IPS-15b (cell line): ENCODE measurements around the gene TMBIM4.
"Not testable (repeated sequence)": the region's sequence is repeated elsewhere in the genome, so short reads cannot be mapped to it uniquely, and the experiment has no call there.

Experiments
- H3K27me3 ChIP-seq: one replicate; pipeline ENCODE4 v1.6.1; 2013; ENCODE audit warnings: low read length; ENCODE audit not compliant: control insufficient read depth, insufficient read depth
- H3K36me3 ChIP-seq: one replicate; pipeline ENCODE4 v1.6.1; 2013; ENCODE audit warnings: low read length; ENCODE audit not compliant: control insufficient read depth, insufficient read depth
- H3K4me1 ChIP-seq: one replicate; pipeline ENCODE4 v1.6.1; 2013; ENCODE audit warnings: mild to moderate bottlenecking, low read length; ENCODE audit not compliant: control insufficient read depth, insufficient read depth
- H3K4me3 ChIP-seq: one replicate; pipeline ENCODE4 v1.5.1; 2013; ENCODE audit warnings: low read depth, low read length
- H3K9ac ChIP-seq: one replicate; pipeline ENCODE4 v1.6.1; 2013; ENCODE audit warnings: low read depth, mild to moderate bottlenecking, low read length
- H3K9me3 ChIP-seq: one replicate; pipeline ENCODE4 v1.6.1; 2013; ENCODE audit warnings: mild to moderate bottlenecking, low read length; ENCODE audit not compliant: control insufficient read depth, insufficient read depth

The TMBIM4 gene

GRCh38 chr12:66176105-66176900 is 6.5 kb upstream of the TMBIM4 start:
- no peak overlapping the region for H3K4me3 ChIP-seq
- no peaks in the 10 kb centered on the region for H3K9me3 ChIP-seq
- H3K27me3 ChIP-seq = no peaks in the 10 kb centered on the region
- H3K4me1 ChIP-seq = no peaks in the 10 kb centered on the region
- no peak overlapping the region for H3K9ac ChIP-seq
- H3K36me3 ChIP-seq = no peaks in the 10 kb centered on the region

DNA sequence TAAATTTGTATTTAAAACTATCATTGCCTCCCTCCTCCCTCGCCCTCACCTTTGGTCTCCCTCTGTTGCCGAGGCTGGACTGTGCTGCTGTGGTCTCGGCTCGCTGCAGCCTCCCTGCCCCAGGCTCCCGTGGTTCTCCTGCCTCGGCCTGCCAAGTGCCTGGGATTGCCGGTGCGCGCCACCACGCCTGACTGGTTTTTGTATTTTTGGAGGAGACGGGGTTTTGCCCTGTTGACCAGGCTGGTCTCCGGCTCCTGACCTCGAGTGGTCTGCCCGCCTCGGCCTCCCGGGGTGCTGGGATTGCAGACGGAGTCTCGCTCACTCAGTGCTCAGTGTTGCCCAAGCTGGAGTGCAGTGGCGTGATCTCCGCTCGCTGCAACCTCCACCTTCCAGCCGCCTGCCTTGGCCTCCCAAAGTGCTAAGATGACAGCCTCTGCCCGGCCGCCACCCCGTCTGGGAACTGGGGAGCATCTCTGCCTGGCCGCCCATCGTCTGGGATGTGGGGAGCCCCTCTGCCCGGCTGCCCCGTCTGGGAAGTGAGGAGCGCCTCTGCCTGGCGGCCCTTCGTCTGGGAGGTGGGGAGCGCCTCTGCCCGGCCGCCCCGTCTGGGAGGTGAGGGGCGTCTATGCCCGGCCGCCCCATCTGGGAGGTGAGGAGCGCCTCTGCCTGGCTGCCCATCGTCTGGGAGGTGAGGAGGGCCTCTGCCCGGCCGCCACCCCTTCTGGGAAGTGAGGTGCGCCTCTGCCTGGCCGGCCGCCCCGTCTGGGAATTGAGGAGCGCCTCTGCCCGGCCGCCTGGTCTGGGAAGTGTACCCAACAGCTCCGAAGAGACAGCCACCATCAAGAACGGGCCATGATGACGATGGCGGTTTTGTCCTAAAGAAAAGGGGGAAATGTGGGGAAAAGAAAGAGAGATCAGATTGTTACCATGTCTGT is 4.9 kb upstream of the TMBIM4 start:
- H3K27me3 ChIP-seq, H3K9me3 ChIP-seq, H3K4me1 ChIP-seq, H3K36me3 ChIP-seq, H3K4me3 ChIP-seq, H3K9ac ChIP-seq: not testable (repeated sequence)

DNA sequence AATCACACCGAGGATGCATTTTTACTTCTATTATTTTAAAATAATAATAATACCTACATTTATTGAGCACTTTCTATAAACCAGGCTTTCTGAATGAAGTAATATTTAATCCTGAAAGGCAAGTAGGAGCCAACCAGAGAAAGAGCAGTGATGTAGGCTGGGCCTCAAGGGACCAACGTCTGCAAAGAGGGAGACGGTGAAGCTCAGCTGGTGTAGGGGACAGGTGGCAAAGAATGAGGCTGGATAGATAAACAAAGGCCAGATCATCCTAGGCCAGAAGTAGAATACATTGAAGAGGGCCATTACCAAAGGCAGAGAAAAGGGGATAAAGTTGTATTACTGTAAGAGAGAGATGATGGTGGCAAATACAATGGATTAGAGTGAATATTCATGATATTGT is 810 bp upstream of the TMBIM4 start:
- Histone ChIP-seq H3K9ac (no peak overlapping the region), H3K4me3 (peak overlapping the region; percentile 18), H3K9me3 (no peaks in the 10 kb centered on the region), H3K36me3 (no peaks in the 10 kb centered on the region), H3K4me1 (peaks cover 2% of the 10 kb centered on the region), H3K27me3 (no peaks in the 10 kb centered on the region)

DNA sequence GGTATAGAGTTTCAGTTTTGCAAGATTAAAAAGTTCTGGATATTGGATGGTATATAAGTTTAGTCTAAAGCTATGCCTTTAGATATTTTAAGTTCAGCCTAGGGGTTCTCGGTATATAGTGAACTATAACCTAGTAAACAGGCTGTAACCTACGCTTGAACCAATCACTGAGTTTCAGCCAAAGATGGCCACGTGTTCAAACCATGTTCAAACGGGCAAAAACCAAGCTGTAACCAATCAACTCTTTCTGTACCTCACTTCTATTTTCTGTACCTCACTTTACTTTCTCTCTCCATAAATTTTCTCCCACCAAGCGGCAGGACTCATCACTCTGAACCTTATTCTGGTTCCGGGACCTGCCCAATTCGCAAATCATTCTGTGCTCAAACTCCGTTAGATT is 1.4 kb downstream of the TMBIM4 start:
- Histone ChIP-seq H3K36me3 (no peaks in the 10 kb centered on the region), H3K9ac (no peak overlapping the region), H3K9me3 (no peaks in the 10 kb centered on the region), H3K4me1 (peaks cover 2% of the 10 kb centered on the region), H3K27me3 (no peaks in the 10 kb centered on the region), H3K4me3 (peak overlapping the region; percentile 30)

GRCh38 chr12:66166561-66166960 is 3.2 kb downstream of the TMBIM4 start:
- Histone ChIP-seq H3K4me3 (no peak overlapping the region), H3K9ac (no peak overlapping the region), H3K27me3 (no peaks in the 10 kb centered on the region), H3K4me1 (peaks cover 2% of the 10 kb centered on the region), H3K36me3 (no peaks in the 10 kb centered on the region), H3K9me3 (no peaks in the 10 kb centered on the region)

DNA sequence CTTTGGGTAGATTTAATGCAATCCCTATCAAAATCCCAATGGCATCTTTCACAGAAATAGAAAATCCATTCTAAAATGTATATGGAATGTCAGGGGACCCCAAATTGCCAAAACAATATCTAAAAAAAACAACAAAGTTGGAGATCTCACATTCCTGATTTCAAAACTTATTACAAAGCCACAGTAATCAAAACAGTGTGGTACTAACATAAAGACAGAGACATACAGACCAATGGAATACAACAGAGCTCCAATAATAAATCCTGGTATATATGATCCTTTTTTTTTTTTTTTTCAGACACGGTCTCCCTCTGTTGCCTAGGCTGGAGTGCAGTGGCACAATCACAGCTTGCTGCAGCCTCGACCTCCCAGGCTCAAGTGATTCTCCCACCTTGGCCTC is 4.7 kb downstream of the TMBIM4 start:
- Histone ChIP-seq H3K9ac (no peak overlapping the region), H3K36me3 (no peaks in the 10 kb centered on the region), H3K4me3 (no peak overlapping the region), H3K4me1 (peaks cover 2% of the 10 kb centered on the region), H3K27me3 (no peaks in the 10 kb centered on the region), H3K9me3 (no peaks in the 10 kb centered on the region)

DNA sequence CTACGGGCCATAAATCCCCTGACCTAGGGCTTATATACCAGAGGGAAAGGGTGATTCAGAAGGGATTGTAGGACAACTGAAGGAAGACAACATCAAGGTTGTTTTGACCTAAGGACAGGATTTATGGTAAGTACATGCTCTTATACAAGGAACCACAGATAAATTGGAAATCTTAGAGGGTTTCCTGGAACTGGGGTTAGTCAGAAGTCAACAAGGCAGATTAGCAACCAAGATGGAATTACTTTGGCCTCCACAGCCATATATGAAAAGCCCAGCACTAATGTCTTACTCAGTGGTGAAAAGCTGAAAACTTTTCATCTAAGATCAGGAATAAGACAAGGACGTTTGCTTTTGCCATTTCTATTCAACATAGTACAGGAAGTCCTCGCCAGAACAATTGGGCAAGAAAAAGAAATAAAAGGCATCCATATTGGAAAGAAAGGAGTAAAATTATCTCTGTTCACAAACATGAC is 5.4 kb downstream of the TMBIM4 start:
- Histone ChIP-seq H3K9me3 (no peaks in the 10 kb centered on the region), H3K4me3 (no peak overlapping the region), H3K4me1 (peaks cover 2% of the 10 kb centered on the region), H3K36me3 (no peaks in the 10 kb centered on the region), H3K27me3 (no peaks in the 10 kb centered on the region), H3K9ac (no peak overlapping the region)

DNA sequence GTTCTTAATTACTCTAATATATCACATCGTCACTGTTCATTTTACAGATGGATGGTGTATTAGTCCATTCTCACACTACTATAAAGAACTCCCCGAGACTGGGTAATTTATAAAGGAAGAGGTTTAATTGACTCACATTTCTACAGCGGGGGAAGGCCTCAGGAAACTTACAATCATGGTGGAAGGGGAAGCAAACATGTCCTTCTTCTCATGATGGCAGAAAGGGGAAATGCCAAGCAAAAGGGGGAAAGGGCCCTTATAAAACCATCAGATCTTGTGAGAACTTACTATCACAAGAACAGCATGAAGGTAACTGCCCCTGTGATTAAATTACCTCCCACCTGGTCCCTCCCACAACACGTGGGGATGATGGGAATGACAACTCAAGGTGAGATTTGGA is 6.5 kb downstream of the TMBIM4 start:
- Histone ChIP-seq H3K9me3 (no peaks in the 10 kb centered on the region), H3K9ac (no peak overlapping the region), H3K36me3 (no peaks in the 10 kb centered on the region), H3K4me3 (no peak overlapping the region), H3K27me3 (no peaks in the 10 kb centered on the region), H3K4me1 (no peaks in the 10 kb centered on the region)

- no peaks in the 10 kb centered on the region for H3K36me3 ChIP-seq
- H3K9me3 ChIP-seq = no peaks in the 10 kb centered on the region
- H3K4me1 ChIP-seq = no peaks in the 10 kb centered on the region
- no peak overlapping the region for H3K4me3 ChIP-seq
- H3K9ac ChIP-seq = no peak overlapping the region
- H3K27me3 ChIP-seq = no peaks in the 10 kb centered on the region
These were observed 7.1 kb downstream of the TMBIM4 start for GRCh38 chr12:66162701-66163100.

GRCh38 chr12:66160704-66161103 is 9.1 kb downstream of the TMBIM4 start:
- H3K9ac ChIP-seq = no peak overlapping the region
- H3K27me3 ChIP-seq = no peaks in the 10 kb centered on the region
- H3K36me3 ChIP-seq = no peaks in the 10 kb centered on the region
- no peak overlapping the region for H3K4me3 ChIP-seq
- H3K9me3 ChIP-seq = no peaks in the 10 kb centered on the region
- H3K4me1 ChIP-seq = no peaks in the 10 kb centered on the region

GRCh38 chr12:66159123-66159522 is 10.7 kb downstream of the TMBIM4 start:
- H3K27me3 ChIP-seq = no peaks in the 10 kb centered on the region
- no peak overlapping the region for H3K9ac ChIP-seq
- no peaks in the 10 kb centered on the region for H3K4me1 ChIP-seq
- H3K36me3 ChIP-seq = no peaks in the 10 kb centered on the region
- no peak overlapping the region for H3K4me3 ChIP-seq
- H3K9me3 ChIP-seq = no peaks in the 10 kb centered on the region

DNA sequence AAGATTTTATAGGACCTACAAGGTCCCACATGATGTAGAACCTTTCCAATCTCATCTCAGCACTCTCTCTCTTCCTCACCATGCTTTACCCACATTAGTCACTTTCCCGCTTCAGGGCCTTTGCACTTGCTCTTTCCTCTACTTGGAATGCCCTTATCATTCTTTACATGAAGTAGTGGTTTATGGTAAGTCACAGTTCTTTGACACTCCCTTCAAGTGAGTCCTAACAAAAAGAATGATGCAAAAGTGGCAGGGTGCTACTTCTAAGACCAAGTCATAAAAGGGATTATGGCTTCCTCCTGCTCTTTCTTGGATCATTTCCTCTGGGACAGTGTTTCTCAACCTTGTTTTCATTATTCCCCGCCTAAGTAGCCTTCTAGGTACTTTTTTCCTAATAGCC is 13.1 kb downstream of the TMBIM4 start:
- Histone ChIP-seq H3K27me3 (no peaks in the 10 kb centered on the region), H3K9ac (no peak overlapping the region), H3K9me3 (no peaks in the 10 kb centered on the region), H3K4me1 (no peaks in the 10 kb centered on the region), H3K36me3 (no peaks in the 10 kb centered on the region), H3K4me3 (no peak overlapping the region)
